T-helper 22 cell (primary cell): Measurements from ENCODE around the gene ADAMTS18.
A peak's percentile ranks its signal among the peaks of the same experiment; 100 is the strongest.
"Not testable (repeated sequence)": the region's sequence is repeated elsewhere in the genome, so short reads cannot be mapped to it uniquely, and the experiment has no call there.

Source experiments
- DNase-seq: peaks from one replicate; pipeline ENCODE4 v3.0.0-alpha.2; 2020; ENCODE audit warnings: low read depth

Gene ADAMTS18

GRCh38 chr16:77279316-77279715 lies 155.5 kb downstream of the ADAMTS18 start:
- DNase-seq = not testable (repeated sequence)

DNA sequence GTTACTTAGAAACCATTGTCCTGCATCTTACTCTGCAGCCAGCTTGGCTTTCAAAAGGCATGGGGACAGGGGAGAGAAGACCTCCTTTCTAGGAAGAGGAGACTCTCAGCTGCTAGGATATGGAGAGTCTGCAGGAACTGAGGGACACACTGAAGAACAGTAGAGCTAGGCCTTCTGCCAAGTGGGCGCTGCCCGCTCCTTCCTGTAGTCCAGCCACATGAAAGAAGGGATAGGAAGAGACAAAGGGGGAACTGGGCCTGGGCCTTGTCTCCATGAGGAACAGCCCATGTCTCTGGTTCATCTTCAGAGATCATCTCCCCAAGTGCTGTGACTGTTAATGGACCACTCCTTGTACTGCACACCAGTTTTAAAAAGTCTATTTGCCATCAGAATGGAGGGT lies 157.3 kb downstream of the ADAMTS18 start:
- no peak for DNase-seq

GRCh38 chr16:77277141-77277540 lies 157.7 kb downstream of the ADAMTS18 start:
- no peak for DNase-seq

- no peak for DNase-seq
These were observed 158.2 kb downstream of the ADAMTS18 start for GRCh38 chr16:77276661-77277060.

DNA sequence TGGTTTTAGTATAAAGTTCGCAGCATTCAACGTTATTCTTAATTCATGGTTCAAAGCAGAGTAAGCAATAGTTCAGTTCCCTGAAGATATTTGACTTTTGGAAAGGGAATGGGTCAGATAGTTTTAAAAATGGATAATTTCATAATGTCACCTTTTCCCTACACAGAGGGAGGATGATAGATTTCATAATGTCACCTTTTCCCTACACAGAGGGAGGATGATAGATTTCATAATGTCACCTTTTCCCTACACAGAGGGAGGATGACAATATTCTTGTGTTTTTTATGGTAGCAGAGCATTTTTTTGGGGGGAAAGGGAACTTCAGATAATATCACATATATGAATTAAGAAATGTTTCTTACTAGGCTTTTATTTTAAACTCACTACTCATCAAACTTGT lies 159.5 kb downstream of the ADAMTS18 start:
- DNase-seq = not testable (repeated sequence)

DNA sequence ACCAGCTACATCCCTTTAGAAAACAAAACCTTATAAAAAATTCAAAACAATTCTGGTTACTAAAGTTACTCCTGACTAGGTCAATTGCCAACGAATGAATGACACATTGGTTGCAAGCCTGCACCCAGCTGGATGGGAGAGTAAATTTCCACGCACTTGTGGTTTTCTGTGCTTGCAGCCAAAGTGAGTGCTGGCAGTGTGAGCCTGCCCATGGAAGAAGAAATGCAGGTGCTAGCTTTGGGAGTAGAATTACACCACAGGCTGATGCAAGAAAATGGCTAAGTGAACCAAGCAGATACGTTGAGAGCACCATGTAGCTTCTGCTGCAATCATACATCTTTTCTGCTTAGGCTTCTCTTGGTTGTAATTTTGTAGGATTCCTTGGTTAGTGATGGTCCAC lies 161.0 kb downstream of the ADAMTS18 start:
- DNase-seq = no peak

DNA sequence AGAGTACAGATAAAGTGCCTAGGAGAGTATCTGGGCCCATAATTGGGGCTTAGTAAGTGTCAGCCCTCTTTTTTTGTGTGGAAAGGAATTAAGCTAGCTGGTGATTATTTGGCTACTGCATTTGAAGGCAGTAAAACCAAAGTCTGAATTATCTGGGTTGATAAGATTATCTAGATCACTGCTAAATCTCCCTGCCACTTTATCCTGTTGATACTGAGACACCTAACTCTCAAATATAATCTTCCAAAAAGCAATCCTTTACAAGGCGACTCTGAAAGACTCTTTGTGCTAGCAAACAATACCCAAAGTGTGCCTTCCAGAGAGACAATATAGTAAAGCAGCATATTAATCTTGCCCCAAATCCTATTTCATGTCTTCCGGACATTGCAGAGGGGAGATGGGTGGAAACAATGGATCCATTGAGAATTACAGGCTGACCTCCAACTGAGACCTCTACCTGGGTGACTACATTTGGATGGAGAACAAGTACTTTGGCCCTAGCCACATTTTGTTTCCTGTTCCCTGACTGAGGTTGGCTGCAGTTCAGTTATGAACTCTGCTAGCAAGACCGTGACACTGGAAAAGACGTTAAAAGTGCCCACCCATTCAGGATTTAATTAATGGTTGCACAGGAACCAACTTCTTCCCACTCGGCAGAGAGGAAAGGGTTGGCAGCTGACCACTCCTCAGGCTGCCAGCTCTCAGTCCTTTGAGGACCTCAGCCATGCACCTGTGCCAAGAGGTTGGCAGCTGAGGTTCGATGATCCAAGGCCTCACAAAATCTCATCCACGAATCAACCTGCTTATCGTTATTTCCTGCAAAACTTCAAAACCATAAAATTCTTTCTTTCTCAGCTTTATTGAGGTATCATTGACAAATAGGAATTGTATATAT lies 163.1 kb downstream of the ADAMTS18 start:
- DNase-seq = no peak

DNA sequence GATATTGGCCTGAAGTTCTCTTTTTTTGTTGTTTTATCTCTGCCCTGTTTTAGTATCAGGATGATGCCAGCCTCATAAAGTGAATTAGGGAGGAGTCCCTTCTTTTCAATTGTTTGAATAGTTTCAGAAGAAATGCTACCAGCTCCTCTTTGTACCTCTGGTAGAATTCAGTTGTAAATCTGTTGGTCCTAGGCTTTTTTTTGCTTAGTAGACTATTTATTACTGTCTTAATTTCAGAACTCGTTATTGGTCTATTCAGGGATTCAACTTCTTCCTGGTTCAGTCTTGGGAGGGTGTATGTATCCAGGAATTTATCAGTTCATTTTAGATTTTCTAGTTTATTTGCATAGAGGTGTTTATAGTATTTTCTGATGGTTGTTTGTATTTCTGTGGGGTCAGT lies 168.6 kb downstream of the ADAMTS18 start:
- not testable (repeated sequence) for DNase-seq

- DNase-seq = no peak
These were observed 171.9 kb downstream of the ADAMTS18 start for GRCh38 chr16:77262971-77263370.

GRCh38 chr16:77250400-77250799 lies 184.4 kb downstream of the ADAMTS18 start:
- no peak for DNase-seq

DNA sequence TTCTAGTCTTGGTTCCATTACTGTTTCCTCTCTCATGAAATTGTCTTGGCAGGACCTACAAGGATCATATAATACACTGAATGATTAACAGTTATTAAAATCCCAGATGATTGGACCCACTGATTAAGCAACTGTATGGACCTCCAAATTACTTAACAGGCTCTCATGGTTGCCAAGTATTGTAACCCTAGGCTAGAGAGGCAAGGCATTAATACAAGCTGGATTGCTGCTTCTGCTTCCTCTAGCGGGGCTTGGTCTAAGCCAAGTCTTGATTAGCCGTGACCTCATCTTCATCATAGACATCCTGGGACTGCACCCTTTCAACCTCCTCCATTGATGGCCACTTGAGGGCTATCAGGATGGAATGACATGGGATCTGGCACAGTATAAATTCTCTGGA lies 188.7 kb downstream of the ADAMTS18 start:
- no peak for DNase-seq

- DNase-seq = not testable (repeated sequence)
These were observed 192.4 kb downstream of the ADAMTS18 start for GRCh38 chr16:77242471-77242870.

DNA sequence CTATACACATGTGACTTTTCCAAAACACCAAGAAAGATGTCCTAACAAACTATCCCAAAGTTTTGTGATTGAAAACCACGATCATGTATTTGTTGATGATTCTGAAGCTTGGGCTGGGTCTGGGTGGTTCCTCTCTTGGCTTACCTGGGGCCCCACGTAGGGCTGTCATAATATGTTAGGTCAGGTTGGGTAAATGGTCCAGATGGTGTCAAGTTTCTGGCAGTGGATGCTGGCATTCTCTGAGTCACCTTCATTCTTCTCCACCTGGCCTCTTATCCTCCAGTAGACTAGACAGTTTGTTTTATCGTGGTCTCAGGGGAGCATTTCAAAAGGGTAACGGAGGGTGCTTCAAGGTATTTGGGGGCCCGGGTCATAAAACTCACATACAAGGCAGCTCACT lies 196.2 kb downstream of the ADAMTS18 start:
- no peak for DNase-seq

GRCh38 chr16:77236063-77236511 lies 198.7 kb downstream of the ADAMTS18 start:
- DNase-seq = peak; percentile 63

GRCh38 chr16:77234611-77235010 lies 200.2 kb downstream of the ADAMTS18 start:
- DNase-seq = no peak

GRCh38 chr16:77233799-77234519 lies 200.9 kb downstream of the ADAMTS18 start:
- DNase-seq = no peak
